Prostate gland (tissue), 2 donors: Measurements from ENCODE around the gene IP6K1. TPM values are rescaled to one million over a fixed set of nuclear protein-coding genes. Genes with fewer than 3 reads are reported as not detected.

Experiments
- DNase-seq: peaks from one replicate; pipeline ENCODE4 v3.0.0-alpha.2; 2019; ENCODE audit warnings: low spot score
- H3K27ac ChIP-seq, 2 donors: fragments of 200-600 bp; sonication (generic); 2 replicates each; pipeline ENCODE4 v1.5.1; 2017 to 2019
- H3K27me3 ChIP-seq: fragments of 200-600 bp; sonication (generic); replicated peaks from 2 replicates; pipeline ENCODE4 v1.5.1; 2019; ENCODE audit not compliant: insufficient read depth
- H3K36me3 ChIP-seq, 2 donors: fragments of 200-600 bp; sonication (generic); 1 replicate in 1 of 2; 2 replicates in 1 of 2; pipeline versions ENCODE4 v1.5.1 to v1.8.1; 2017 to 2019
- H3K4me1 ChIP-seq: fragments of 200-600 bp; sonication (generic); replicated peaks from 2 replicates; pipeline ENCODE4 v1.5.1; 2019
- H3K4me3 ChIP-seq, 2 donors: fragments of 200-600 bp; sonication (generic); 2 replicates each; pipeline ENCODE4 v1.5.1; 2017 to 2019
- H3K9me3 ChIP-seq: fragments of 200-600 bp; sonication (generic); 2 replicates; pipeline ENCODE4 v1.5.1; 2017
- POLR2A ChIP-seq: fragments of 450-650 bp; IDR thresholded peaks from one replicate; pipeline ENCODE4 v1.6.1; 2016; ENCODE audit warnings: antibody characterized with exemption, mild to moderate bottlenecking
- POLR2AphosphoS5 ChIP-seq: sonication (generic); formaldehyde crosslinking; IDR thresholded peaks from one replicate; pipeline ENCODE4 v1.6.1; 2017; ENCODE audit warnings: antibody characterized with exemption
- WGBS: methylation state at CpG from one replicate; pipeline ENCODE4 v1.1.5; 2018; 5-methylcytosine and 5-hydroxymethylcytosine counted together
- intact Hi-C: fragments of 100-400 bp; cut with DNase I; formaldehyde crosslinking; loops from one replicate; pipeline ENCODE4 v1.14.2; 2022
- total RNA-seq, 2 donors: library from RNA; depleted of rRNA; stranded (reverse); fragments of >200 nt; gene quantifications; one replicate each; pipeline ENCODE4 v1.1.0, GENCODE V29; 2016
- TF ChIP-seq, protein P1 (sequence below), 4 experiments: fragments of 200-600 bp in 2 of 4; fragments of 450-650 bp in 2 of 4; sonication (generic) in 2 of 4; IDR thresholded peaks; 1 replicate in 3 of 4; 2 replicates in 1 of 4; pipeline ENCODE4 v1.5.1; 2016 to 2019; ENCODE audit warnings: antibody characterized with exemption in 4 of 4, mild to moderate bottlenecking in 2 of 4, moderate library complexity in 2 of 4

The IP6K1 gene
- total RNA-seq, 2 donors from 2014 or later = 46.5 to 119 TPM

DNA sequence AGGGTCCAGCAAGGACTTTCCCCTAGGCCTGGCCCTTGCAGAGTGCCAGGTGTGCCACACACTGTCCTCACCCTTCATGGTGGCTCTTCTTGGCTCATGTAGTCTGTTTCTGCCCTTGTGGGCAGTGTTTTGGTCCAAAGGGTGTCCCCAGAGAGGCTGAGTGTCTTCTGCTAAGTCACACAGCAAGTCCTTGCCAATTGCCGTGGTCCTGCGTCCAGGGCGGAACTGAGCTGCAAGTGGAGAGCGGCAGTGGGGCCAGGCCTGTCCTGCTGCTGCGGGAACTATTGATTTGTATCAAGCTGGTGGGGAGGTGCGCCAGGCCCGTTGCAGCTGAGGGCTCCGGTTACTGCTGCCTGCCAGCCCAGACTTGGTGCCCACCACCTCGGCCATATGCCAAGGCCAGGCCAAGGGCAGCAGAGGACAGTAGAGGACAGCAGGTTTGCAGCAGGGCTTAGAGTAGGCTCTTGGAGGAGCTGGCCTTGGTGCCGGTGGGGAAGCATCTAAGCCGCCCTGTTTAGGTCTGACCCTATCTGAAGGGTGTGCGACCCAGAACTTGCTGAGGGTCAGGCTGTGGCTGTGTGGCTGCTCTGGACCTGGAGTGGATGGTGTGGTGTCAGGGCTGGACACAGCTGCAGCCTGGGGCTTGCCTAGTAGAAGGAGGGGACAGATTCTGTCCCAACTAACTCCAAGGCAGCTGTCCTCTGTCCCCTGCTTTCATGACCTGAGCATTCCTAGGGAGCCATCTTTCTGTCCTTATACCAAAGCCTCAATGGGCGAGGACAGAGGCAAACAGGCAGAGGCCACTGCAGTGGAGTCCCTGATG is 71.4 kb downstream of the IP6K1 start:
- intact Hi-C loops = no loop called here
- DNase-seq = no peak
- 90% methylated on average over 13 of the region's 13 CpGs for WGBS

DNA sequence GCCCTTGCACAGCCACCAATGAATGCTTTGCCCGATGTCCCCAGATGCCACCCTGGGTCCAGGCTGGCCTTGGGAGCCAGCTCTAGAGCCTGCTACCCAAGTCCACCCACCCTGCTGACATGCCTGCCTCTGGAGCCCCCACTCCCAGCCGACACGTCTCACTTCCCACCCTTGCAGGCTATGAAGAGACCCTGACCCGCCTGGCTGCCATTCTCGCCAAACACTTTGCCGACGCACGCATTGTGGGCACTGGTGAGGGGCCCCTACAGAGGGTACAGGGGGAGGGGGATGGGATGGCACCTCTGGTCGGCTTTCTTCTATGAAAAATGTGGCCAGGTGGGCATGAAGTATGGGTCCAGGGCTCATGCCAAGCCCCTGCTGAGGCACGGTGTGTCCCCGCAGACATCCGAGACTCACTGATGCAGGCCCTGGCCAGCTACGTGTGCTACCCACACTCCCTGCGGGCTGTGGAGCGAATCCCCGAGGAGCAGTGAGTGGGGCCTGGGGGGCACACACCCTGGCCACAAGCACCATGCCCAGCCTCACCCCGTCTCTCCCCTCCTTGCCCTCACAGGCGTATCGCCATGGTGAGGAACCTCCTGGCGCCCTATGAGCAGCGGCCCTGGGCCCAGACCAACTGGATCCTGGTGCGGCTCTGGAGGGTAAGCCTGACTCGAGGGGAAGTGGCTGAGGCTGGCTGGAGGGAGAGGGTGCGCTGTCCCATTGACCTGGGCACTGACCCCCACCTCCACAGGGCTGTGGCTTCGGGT is 72.8 kb downstream of the IP6K1 start:
- DNase-seq = no peak
- Histone ChIP-seq H3K27ac (no peak overlapping the region), H3K9me3 (no peaks in the 10 kb centered on the region), H3K36me3 (no peaks in the 10 kb centered on the region), H3K4me3 (no peak overlapping the region), H3K27me3 (no peaks in the 10 kb centered on the region), H3K4me1 (no peaks in the 10 kb centered on the region)
- 91% methylated on average over 25 of the region's 25 CpGs for WGBS
- intact Hi-C loops = no loop called here
- no peak for TF ChIP-seq POLR2AphosphoS5
- TF ChIP-seq POLR2A = no peak
- TF ChIP-seq, protein P1, sequence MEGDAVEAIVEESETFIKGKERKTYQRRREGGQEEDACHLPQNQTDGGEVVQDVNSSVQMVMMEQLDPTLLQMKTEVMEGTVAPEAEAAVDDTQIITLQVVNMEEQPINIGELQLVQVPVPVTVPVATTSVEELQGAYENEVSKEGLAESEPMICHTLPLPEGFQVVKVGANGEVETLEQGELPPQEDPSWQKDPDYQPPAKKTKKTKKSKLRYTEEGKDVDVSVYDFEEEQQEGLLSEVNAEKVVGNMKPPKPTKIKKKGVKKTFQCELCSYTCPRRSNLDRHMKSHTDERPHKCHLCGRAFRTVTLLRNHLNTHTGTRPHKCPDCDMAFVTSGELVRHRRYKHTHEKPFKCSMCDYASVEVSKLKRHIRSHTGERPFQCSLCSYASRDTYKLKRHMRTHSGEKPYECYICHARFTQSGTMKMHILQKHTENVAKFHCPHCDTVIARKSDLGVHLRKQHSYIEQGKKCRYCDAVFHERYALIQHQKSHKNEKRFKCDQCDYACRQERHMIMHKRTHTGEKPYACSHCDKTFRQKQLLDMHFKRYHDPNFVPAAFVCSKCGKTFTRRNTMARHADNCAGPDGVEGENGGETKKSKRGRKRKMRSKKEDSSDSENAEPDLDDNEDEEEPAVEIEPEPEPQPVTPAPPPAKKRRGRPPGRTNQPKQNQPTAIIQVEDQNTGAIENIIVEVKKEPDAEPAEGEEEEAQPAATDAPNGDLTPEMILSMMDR (IDR thresholded peaks at IDR 0.05) = no peak

More for the DNA sequence above, 71.4 kb downstream of the IP6K1 start:
- H3K4me3 ChIP-seq = no peak overlapping the region
- no peaks in the 10 kb centered on the region for H3K27me3 ChIP-seq
- no peaks in the 10 kb centered on the region for H3K9me3 ChIP-seq
- peaks cover 6% of the 10 kb centered on the region for H3K4me1 ChIP-seq
- no peaks in the 10 kb centered on the region for H3K36me3 ChIP-seq
- no peak overlapping the region for H3K27ac ChIP-seq
- TF ChIP-seq, protein P1 (IDR thresholded peaks at IDR 0.05) = no peak
- TF ChIP-seq POLR2AphosphoS5 = no peak
- no peak for TF ChIP-seq POLR2A

DNA sequence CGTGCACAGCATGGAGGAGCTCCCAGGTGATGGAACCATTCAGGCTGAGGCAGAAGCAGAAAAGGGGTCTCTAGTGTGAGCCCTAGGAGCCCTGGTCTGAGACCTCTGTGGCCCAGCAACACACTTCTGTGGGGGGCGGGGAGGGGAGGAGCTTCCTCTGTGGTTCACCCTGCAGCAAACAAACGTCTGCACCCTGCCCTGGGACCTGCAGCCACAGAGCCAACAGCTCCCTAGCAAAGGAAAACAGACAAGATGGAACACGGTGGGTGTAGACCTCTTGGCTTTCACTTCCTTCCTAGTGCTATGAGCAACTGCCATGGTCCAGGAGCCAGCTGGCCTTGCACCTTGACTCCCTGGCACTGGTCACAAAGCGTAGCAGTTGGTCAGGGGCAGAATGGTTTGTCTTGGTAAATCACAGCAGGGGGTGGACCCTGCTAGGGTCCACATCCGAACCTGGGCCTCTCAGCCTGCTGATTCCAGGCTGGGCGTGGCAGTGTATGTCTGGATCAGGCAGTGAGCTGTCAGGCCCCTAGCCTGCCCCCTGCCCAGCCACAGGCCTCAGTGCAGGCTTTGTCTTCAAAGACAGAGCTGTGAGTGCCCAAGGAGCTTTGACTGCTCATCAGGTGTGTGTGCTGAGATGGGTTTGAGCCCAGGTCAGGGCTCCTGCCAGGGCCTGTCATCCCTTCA is 73.6 kb downstream of the IP6K1 start:
- no peak for DNase-seq
- no peaks in the 10 kb centered on the region for H3K27me3 ChIP-seq
- no peaks in the 10 kb centered on the region for H3K9me3 ChIP-seq
- H3K4me3 ChIP-seq = no peak overlapping the region
- no peaks in the 10 kb centered on the region for H3K36me3 ChIP-seq
- no peak overlapping the region for H3K27ac ChIP-seq
- TF ChIP-seq, protein P1 (IDR thresholded peaks at IDR 0.05) = no peak
- TF ChIP-seq POLR2AphosphoS5 (no peak), POLR2A (no peak)
- intact Hi-C loops = no loop called here
- WGBS = 56% methylated on average over 7 of the region's 7 CpGs
- H3K4me1 ChIP-seq = no peaks in the 10 kb centered on the region

DNA sequence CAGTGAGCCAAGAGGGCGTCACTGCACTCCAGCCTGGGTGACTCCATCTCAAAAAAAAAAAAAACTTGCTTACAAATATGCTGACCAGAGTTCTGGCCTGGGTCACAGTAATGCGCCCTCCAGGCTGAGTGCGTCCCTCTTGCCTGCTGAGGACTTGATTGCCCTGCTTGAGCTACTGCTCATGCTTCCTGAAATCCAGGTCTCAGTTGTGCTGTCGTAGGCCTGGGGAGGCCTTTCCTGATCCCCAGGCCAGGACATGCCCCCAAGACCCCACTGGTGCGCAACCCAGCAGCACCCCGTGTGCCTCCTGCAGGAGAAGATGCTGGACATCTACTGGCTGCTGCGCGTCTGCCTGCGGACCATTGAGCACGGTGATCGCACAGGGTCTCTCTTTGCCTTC is 74.2 kb downstream of the IP6K1 start:
- Histone ChIP-seq H3K27me3 (no peaks in the 10 kb centered on the region), H3K4me3 (no peak overlapping the region), H3K4me1 (no peaks in the 10 kb centered on the region), H3K27ac (no peak overlapping the region), H3K36me3 (no peaks in the 10 kb centered on the region), H3K9me3 (no peaks in the 10 kb centered on the region)
- intact Hi-C loops = no loop called here
- whole genome bisulfite sequencing = 96% methylated on average over 11 of the region's 11 CpGs
- no peak for DNase-seq
- no peak for TF ChIP-seq POLR2AphosphoS5
- TF ChIP-seq, protein P1 (IDR thresholded peaks at IDR 0.05) = no peak
- TF ChIP-seq POLR2A = no peak
